Vagina (tissue), 2 donors: ENCODE results near the gene ERCC2. TPM values are rescaled to one million over a fixed set of nuclear protein-coding genes. Genes with fewer than 3 reads are reported as not detected.

Experiments
- DNase-seq, 2 donors: peaks; one replicate each; pipeline ENCODE4 v3.0.0-alpha.2; 2017; ENCODE audit errors: extremely low spot score in 2 of 2
- H3K27ac ChIP-seq: fragments of 200-600 bp; sonication (generic); one replicate; pipeline ENCODE4 v1.5.1; 2019
- H3K27me3 ChIP-seq: fragments of 200-600 bp; sonication (generic); one replicate; pipeline ENCODE4 v1.5.1; 2019
- H3K36me3 ChIP-seq, 2 donors: fragments of 200-600 bp; sonication (generic); one replicate each; pipeline ENCODE4 v1.5.1; 2017 to 2019
- H3K4me1 ChIP-seq: fragments of 200-600 bp; sonication (generic); one replicate; pipeline ENCODE4 v1.5.1; 2019
- H3K4me3 ChIP-seq, 2 donors: fragments of 200-600 bp; sonication (generic); 1 replicate in 1 of 2; 2 replicates in 1 of 2; pipeline ENCODE4 v1.5.1; 2016 to 2019
- H3K9me3 ChIP-seq: fragments of 200-600 bp; sonication (generic); one replicate; pipeline ENCODE4 v1.5.1; 2019
- POLR2A ChIP-seq, 2 donors: fragments of 450-650 bp; IDR thresholded peaks; one replicate each; pipeline ENCODE4 v1.6.1; 2017; ENCODE audit warnings: antibody characterized with exemption in 2 of 2, mild to moderate bottlenecking in 2 of 2, moderate library complexity in 2 of 2
- POLR2AphosphoS5 ChIP-seq, 2 donors: sonication (generic); formaldehyde crosslinking; IDR thresholded peaks; one replicate each; pipeline ENCODE4 v1.9.0; 2017; ENCODE audit warnings: antibody characterized with exemption in 2 of 2, mild to moderate bottlenecking in 2 of 2, low read depth in 1 of 2; ENCODE audit not compliant: insufficient read depth in 1 of 2
- intact Hi-C: fragments of 100-400 bp; cut with DNase I; formaldehyde crosslinking; loops from one replicate; pipeline ENCODE4 v1.15.1; 2023
- total RNA-seq: library from RNA; depleted of rRNA; stranded (reverse); fragments of >200 nt; gene quantifications from one replicate; pipeline ENCODE4 v1.2.3, GENCODE V29; 2016
- TF ChIP-seq, protein P1 (sequence below), 3 experiments: fragments of 450-650 bp in 2 of 3; fragments of 200-600 bp in 1 of 3; sonication (generic) in 1 of 3; IDR thresholded peaks; one replicate each; pipeline ENCODE4 v1.5.1; 2017 to 2019; ENCODE audit warnings: antibody characterized with exemption in 3 of 3, mild to moderate bottlenecking in 2 of 3, moderate library complexity in 2 of 3

ERCC2 gene
- total RNA-seq, 1 donor from 2014 or later = 17.9 TPM

DNA sequence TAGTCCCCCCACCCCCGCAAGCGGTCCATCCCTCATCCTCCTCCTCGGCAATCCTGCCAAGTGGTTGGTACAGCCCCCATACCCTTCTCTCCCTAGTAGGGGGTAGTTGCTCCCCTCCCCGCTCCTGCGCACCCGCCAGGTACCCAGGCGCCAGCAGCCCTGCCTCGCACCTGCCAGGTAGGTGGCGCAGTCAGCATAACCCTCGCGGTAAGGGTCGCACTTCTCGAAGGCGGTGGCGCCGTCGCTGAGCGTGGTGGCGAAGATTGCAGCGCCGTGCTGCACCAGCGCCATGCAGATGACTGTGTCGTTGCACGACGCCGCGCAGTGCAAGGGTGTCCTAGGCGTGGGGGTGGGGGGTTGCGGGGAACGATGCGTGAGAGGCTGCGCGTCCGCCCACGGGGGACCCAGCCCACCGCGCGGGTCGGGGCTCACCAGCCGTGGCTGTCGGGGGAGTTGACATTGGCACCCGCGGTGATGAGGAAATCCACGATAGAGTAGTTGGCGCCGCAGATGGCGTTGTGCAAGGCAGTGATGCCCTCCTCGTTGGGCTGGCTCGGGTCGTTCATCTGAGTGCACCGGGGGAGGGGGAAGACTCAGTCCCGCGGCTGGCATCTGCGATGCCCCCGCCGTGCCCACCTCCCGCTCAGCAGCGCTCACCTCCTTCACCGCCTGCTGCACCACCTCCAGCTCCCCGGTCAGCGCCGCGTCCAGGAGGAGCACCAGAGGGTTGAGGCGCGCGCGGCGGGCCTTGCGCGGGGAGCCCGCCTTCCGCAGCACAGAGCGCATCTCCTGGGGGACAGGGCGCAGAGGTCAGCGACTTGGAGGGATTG lies 15.2 kb upstream of the ERCC2 start:
- Histone ChIP-seq H3K9me3 (no peaks in the 10 kb centered on the region), H3K36me3 (peaks cover 0 to 4% of the 10 kb centered on the region in 2 donors), H3K27me3 (peaks cover 17% of the 10 kb centered on the region), H3K27ac (no peak overlapping the region), H3K4me1 (peaks cover 10% of the 10 kb centered on the region), H3K4me3 (no peak overlapping the region)
- TF ChIP-seq, protein P1, sequence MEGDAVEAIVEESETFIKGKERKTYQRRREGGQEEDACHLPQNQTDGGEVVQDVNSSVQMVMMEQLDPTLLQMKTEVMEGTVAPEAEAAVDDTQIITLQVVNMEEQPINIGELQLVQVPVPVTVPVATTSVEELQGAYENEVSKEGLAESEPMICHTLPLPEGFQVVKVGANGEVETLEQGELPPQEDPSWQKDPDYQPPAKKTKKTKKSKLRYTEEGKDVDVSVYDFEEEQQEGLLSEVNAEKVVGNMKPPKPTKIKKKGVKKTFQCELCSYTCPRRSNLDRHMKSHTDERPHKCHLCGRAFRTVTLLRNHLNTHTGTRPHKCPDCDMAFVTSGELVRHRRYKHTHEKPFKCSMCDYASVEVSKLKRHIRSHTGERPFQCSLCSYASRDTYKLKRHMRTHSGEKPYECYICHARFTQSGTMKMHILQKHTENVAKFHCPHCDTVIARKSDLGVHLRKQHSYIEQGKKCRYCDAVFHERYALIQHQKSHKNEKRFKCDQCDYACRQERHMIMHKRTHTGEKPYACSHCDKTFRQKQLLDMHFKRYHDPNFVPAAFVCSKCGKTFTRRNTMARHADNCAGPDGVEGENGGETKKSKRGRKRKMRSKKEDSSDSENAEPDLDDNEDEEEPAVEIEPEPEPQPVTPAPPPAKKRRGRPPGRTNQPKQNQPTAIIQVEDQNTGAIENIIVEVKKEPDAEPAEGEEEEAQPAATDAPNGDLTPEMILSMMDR (IDR thresholded peaks at IDR 0.05) = no peak
- TF ChIP-seq POLR2A (IDR thresholded peaks at IDR 0.05) = no peak
- no peak for TF ChIP-seq POLR2AphosphoS5 (IDR thresholded peaks at IDR 0.05; ENCODE audit: insufficient read depth in 1 of 2, low read depth in 1 of 2)
- no peak for DNase-seq
- intact Hi-C loops = no loop called here

- intact Hi-C loops = no loop called here
- peaks cover 17% of the 10 kb centered on the region for H3K27me3 ChIP-seq
- H3K27ac ChIP-seq = no peak overlapping the region
- H3K36me3 ChIP-seq = peaks cover 0 to 4% of the 10 kb centered on the region in 2 donors
- no peak overlapping the region for H3K4me3 ChIP-seq
- peaks cover 10% of the 10 kb centered on the region for H3K4me1 ChIP-seq
- DNase-seq = no peak
- TF ChIP-seq POLR2AphosphoS5 (IDR thresholded peaks at IDR 0.05; ENCODE audit: insufficient read depth in 1 of 2, low read depth in 1 of 2) (no peak), POLR2A (IDR thresholded peaks at IDR 0.05) (no peak)
- TF ChIP-seq, protein P1 (IDR thresholded peaks at IDR 0.05) = no peak
- no peaks in the 10 kb centered on the region for H3K9me3 ChIP-seq
These were observed 12.1 kb upstream of the ERCC2 start for GRCh38 chr19:45382426-45382825.

DNA sequence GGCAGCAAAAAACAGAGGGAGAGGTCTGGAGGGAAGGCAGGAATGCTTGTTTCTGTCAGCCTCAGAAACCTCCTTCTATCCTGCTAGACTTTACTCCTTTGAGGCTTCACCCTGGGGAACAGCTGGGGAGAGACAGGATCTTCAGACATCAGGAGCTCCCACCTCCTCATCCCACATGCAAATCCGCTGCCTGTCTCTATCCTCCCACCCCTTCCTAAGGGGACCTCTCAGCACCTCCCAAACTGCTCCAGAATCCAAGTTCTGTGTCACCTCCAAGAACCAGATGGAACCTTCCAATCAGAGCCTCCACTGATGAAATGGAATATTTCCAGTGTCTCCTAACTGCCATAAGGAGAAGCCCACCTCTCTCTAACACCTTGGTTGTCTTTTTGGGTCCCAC lies 9.7 kb upstream of the ERCC2 start:
- Histone ChIP-seq H3K27me3 (peaks cover 9% of the 10 kb centered on the region), H3K4me3 (no peak overlapping the region), H3K4me1 (no peaks in the 10 kb centered on the region), H3K27ac (no peak overlapping the region), H3K9me3 (no peaks in the 10 kb centered on the region), H3K36me3 (peaks cover 0 to 4% of the 10 kb centered on the region in 2 donors)
- intact Hi-C loops = no loop called here
- TF ChIP-seq, protein P1 (IDR thresholded peaks at IDR 0.05) = no peak
- no peak for TF ChIP-seq POLR2AphosphoS5 (IDR thresholded peaks at IDR 0.05; ENCODE audit: insufficient read depth in 1 of 2, low read depth in 1 of 2)
- no peak for TF ChIP-seq POLR2A (IDR thresholded peaks at IDR 0.05)
- DNase-seq = no peak

- no peaks in the 10 kb centered on the region for H3K9me3 ChIP-seq
- intact Hi-C loops = no loop called here
- DNase-seq = no peak
- no peaks in the 10 kb centered on the region for H3K4me1 ChIP-seq
- no peak overlapping the region for H3K4me3 ChIP-seq
- H3K27ac ChIP-seq = no peak overlapping the region
- no peaks in the 10 kb centered on the region for H3K27me3 ChIP-seq
- no peak for TF ChIP-seq POLR2AphosphoS5 (IDR thresholded peaks at IDR 0.05; ENCODE audit: insufficient read depth in 1 of 2, low read depth in 1 of 2)
- TF ChIP-seq, protein P1 (IDR thresholded peaks at IDR 0.05) = no peak
- no peak for TF ChIP-seq POLR2A (IDR thresholded peaks at IDR 0.05)
- no peaks in the 10 kb centered on the region for H3K36me3 ChIP-seq
These were observed 5.8 kb upstream of the ERCC2 start for GRCh38 chr19:45376045-45376724.
